Uterine smooth muscle cell (primary cell): ENCODE results near the gene ARHGEF40. TPM values are rescaled to one million over a fixed set of nuclear protein-coding genes. Genes with fewer than 3 reads are reported as not detected.

Source experiments
- total RNA-seq: library from RNA; depleted of rRNA; stranded (reverse); fragments of >200 nt; gene quantifications from 2 replicates; pipeline ENCODE4 v1.2.3, GENCODE V29; 2014

The ARHGEF40 gene
- 42.8 and 43.9 TPM in 2 replicates for total RNA-seq

DNA sequence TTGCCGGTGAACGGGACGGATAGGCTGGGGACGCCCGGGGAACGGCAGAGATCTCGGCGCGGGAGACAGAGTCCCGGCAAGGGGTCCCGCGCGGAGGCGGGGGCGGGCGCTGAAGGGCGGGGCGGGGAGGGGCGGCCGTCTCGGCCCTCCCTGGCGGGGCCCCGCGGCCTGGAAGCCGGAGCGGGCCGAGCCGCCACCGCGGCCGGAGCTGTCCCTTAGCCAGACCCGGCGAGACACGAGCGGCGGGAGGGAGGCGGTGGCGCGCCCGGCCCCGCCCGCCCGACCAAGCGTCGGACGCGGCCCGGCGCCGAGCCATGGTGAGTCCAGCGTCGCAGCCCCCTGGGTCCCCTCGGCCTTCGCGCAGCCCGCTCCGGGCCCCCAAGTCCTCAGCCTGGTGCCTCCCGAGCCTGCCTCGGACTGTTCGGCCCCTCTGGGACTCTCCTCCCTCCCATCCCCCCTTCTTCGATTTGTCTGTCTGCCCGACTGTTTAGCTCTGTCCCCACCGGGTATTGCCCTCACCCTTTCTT lies at the start of gene ARHGEF40:
Gene ARHGEF40, plus strand, starts transcription at position 222 of the 527 bp plus-strand sequence. Its CDS starts 93 bp downstream, at position 315.

DNA sequence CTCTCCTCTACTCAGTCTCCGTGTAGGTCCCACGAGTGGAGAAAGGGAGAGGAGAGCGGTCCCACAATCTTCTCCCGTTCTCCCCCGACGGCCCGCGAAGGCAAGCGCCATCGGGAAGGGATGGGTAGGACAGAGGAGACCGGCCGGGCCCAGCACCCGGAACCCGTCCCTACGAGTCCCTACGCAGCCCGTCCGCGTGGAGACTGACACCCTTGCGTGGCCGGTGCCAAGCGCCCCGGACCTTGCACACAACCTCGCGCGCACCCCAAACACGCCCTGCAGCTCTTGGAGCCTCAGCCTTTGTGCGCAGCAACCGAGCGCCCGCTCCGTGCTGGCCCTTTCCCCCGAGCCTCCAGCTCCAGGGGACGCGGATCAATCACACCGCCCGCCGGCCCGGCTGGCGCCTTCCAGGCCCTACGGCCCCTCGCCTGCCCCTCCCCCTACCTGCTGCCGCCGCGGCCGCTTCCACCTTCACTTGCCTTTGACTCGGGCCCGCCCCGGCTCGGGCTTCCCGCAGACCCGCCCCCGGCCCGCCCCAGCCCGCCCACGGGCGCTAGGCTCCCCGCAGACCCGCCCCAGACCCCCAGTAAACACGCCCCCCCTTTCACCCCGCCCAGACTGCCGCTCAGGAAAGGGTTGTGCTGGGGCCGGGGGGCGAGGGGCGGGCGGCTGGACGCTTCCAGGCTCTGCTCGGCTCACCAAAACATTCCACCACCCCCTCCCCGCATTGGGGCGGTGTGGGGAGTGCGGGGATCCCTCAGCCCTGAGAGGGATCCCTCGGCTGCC lies 45.3 kb upstream of the ARHGEF40 start, which contains the start of gene NDRG2:
Gene NDRG2, minus strand, starts transcription at position 477 of the 786 bp plus-strand sequence. CDS start 1,746 bp downstream, outside the sequence.

DNA sequence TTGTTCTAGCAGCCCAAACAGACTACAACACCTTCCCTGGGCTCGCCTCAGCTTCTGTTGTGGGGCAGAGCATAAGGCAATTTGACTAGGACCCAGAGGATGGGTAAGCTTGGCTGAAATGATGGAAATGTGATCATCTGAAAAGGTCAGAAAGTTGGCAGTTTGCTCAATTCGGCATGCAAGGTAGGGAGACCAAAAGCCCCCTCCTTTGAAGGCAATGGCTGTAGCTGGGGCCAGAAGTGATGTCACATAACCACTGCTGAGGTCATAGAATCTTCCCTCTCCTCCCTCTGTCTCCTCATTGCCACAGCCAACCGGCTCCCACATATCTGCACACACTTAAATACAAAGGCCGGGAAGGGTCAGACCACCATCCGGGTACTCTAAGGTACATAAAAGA lies 40.2 kb upstream of the ARHGEF40 start, which contains the start of gene TPPP2:
Gene TPPP2, plus strand, starts transcription at position 301 of the 400 bp plus-strand sequence. CDS start 365 bp downstream, outside the sequence.

DNA sequence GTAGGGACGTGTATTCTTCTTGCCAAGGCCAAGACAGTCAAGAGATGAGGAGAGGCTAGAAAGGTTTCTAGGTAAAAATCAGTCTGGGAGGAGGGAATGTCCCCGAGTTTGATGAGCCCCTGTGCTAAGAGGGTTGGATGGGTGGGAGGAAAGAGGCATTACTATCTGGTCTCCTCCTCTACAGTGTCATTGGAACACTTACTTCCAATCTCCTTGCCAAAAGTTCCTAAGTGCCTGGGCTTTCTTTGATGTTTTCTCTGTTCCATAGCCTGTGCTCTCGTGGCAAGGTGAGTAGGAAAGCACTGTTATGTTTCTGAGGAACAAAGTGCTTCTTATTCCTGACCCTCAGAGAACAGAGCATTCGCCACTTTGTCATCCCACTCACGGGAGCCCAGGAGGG lies 35.4 kb upstream of the ARHGEF40 start, which contains the start of gene RNASE13:
Gene RNASE13, minus strand, starts transcription at position 101 of the 400 bp plus-strand sequence. CDS start 519 bp downstream, outside the sequence.

DNA sequence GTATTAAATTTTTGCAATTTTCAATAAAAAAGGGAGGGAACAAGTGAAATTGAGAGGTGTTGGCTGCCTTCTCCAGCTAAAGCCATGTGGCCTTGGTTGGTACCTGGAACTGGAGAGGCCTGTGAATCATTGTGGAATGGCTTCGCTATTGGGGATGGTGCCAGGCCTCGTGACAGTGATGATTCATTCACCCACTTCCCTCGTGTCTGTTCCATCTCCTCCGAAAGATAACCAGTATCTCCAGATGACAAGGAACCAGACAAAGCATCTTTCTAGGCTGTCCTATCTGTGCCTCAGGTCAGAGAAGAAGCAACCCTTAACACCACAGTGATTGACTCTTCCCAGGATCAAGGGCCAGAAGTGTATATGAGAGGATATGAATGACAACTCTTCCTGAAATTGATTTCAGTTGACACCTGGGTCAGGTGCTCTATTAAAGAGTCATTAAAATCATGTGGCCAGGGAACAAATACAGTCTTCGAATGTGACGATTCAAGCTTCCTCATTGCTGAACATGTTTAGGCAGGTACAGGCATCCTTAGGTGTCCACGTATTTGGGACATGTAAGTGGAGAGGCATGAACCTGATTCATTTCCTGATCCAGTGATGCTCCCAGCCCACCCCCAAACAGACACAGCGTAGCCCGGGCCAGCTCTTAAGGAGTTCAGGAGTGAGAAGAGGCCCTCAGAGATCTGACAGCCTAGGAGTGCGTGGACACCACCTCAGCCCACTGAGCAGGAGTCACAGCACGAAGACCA lies 28.2 kb upstream of the ARHGEF40 start, which contains the start of gene RNASE7:
Gene RNASE7, plus strand, starts transcription at position 687 of the 758 bp plus-strand sequence. CDS start 631 bp downstream, outside the sequence.

DNA sequence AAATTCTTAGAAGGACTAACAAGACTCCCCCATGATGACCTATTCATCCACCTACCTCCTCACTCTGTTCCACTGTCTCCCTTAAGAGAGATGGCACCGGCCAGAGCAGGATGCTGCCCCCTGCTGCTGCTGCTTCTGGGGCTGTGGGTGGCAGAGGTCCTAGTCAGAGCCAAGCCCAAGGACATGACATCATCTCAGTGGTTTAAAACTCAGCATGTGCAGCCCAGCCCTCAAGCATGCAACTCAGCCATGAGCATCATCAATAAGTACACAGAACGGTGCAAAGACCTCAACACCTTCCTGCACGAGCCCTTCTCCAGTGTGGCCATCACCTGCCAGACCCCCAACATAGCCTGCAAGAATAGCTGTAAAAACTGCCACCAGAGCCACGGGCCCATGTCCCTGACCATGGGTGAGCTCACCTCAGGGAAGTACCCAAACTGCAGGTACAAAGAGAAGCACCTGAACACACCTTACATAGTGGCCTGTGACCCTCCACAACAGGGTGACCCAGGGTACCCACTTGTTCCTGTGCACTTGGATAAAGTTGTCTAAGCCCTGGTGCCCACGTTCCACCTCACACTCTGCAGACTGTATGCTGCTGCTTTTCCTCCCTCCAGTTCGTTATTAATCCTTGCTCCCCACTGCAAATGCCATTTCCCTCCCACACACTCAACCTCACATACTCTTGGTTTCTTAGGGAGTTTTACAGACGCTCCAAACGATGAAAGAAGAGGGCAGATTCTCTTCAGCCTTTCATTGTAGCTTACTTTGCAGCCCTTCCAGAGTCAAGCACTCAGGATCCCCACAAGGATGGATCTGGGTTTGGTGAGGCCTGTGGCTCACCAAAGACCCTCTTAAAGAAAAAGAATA lies 12.1 kb upstream of the ARHGEF40 start, which contains the start of gene RNASE8:
Gene RNASE8, plus strand, starts transcription at position 20 of the 873 bp plus-strand sequence. Its CDS starts 71 bp downstream, at position 91.

DNA sequence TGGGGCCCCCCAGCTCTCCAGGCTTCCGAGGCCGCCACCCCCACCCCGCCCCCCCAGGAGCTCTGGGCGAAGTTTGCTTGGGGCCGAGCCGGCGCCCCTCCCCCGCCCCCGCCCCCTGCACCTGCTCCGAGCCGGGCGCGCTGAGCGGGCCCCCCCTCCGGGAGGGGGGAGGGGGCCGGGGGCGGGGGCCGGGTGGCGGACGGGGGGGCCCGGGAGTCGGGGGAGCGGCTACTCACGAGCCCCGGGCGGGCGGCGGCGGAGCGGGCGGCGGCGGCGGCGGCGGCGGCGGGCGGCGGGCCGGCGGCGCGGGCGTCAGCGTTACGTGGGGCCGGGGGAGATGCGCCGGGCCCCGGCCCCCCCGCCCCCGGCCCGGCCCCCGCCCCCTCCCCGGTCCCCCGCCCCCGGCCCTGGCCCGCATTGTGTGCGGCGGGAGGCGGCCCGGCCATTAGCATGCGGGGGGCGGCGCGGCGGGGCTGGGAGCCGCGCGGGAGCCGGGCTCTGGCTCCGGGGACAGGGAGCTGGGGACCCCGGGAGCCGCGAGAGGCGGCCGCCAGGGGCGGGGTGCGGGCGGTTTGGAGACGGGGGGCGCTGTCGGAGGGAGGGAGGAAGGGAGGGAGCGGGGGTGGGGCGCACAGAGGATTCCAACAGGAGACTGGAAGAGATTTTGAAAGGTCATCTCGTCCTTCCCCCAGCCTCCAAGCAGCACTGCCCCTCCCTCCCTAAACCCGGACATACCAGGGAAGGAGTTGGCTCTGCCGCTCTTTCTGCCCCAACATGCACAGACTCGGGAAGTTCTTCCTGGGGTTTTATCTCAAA lies 28.2 kb downstream of the ARHGEF40 start, which contains the start of gene ZNF219:
Gene ZNF219, minus strand, starts transcription at position 580 of the 816 bp plus-strand sequence. CDS start 5,064 bp downstream, outside the sequence.

DNA sequence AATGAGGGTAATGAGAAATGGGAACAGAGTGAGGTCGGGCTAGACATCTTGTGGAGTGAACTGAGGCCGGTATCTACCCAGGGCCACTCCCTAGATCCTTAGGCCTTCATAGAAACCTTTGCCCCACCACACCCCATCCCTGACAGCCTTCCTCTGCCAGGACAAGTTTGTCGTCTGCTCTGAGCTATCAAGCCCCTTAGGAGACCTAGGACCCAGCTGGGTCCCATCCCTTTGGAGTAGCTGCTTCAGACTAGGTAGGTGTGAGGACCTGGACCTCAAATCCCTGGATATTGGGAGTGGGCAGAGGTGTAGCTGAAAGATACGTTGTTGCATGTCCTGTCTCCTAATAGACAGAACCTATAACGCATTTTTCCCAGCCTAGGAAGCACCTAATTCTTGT lies 30.8 kb downstream of the ARHGEF40 start, which contains the start of gene TMEM253:
Gene TMEM253, plus strand, starts transcription at position 136 of the 400 bp plus-strand sequence. CDS start 278 bp downstream, outside the sequence.

Other genes starting within 250 kb of the ARHGEF40 start
- not detected in 2 replicates for gene RNASE3, start 178.9 kb upstream of the ARHGEF40 start, total RNA-seq
- gene RNASE2, start 114.8 kb upstream of the ARHGEF40 start, total RNA-seq: not detected in 2 replicates
- gene METTL17, start 80.3 kb upstream of the ARHGEF40 start, total RNA-seq: 42.4 and 75.1 TPM in 2 replicates
- 0.22 TPM in 1 of 2 replicates, not detected in the other for gene SLC39A2, start 71.0 kb upstream of the ARHGEF40 start, total RNA-seq
- 0.44 and 0.75 TPM in 2 replicates for gene NDRG2, start 45.2 kb upstream of the ARHGEF40 start, total RNA-seq
- not detected in 2 replicates for gene TPPP2, start 40.1 kb upstream of the ARHGEF40 start, total RNA-seq
- gene RNASE13, start 35.5 kb upstream of the ARHGEF40 start, total RNA-seq: not detected in 2 replicates
- gene RNASE7, start 27.9 kb upstream of the ARHGEF40 start, total RNA-seq: not detected in 2 replicates
- gene RNASE8, start 12.5 kb upstream of the ARHGEF40 start, total RNA-seq: not detected in 2 replicates
- gene ZNF219, start 28.4 kb downstream of the ARHGEF40 start, total RNA-seq: 2.2 and 2.5 TPM in 2 replicates
- not detected in 2 replicates for gene TMEM253, start 30.8 kb downstream of the ARHGEF40 start, total RNA-seq
- not detected in 2 replicates for gene OR5AU1, start 85.8 kb downstream of the ARHGEF40 start, total RNA-seq
- gene HNRNPC, start 199.1 kb downstream of the ARHGEF40 start, total RNA-seq: 676 and 818 TPM in 2 replicates
- under 0.01 TPM in 1 of 2 replicates, not detected in the other for gene RPGRIP1, start 209.8 kb downstream of the ARHGEF40 start, total RNA-seq